Fibroblast of lung (primary cell): ENCODE data around the gene VAV2.

ENCODE experiments used
- EZH2 ChIP-seq: IDR thresholded peaks from 2 replicates; pipeline ENCODE4 v1.5.1; 2012; ENCODE audit warnings: low read length, control low read depth, mild to moderate bottlenecking; ENCODE audit errors: missing control alignments
- TF ChIP-seq, protein P1 (sequence below), 2 donors: IDR thresholded peaks in 1 of 2; conservative IDR thresholded peaks in 1 of 2; 1 replicate in 1 of 2; 2 replicates in 1 of 2; pipeline ENCODE4 v1.5.1; 2011 to 2012; ENCODE audit warnings: low read length in 2 of 2, control low read depth in 1 of 2, inconsistent platforms in 1 of 2, low read depth in 1 of 2, mild to moderate bottlenecking in 1 of 2

DNA sequence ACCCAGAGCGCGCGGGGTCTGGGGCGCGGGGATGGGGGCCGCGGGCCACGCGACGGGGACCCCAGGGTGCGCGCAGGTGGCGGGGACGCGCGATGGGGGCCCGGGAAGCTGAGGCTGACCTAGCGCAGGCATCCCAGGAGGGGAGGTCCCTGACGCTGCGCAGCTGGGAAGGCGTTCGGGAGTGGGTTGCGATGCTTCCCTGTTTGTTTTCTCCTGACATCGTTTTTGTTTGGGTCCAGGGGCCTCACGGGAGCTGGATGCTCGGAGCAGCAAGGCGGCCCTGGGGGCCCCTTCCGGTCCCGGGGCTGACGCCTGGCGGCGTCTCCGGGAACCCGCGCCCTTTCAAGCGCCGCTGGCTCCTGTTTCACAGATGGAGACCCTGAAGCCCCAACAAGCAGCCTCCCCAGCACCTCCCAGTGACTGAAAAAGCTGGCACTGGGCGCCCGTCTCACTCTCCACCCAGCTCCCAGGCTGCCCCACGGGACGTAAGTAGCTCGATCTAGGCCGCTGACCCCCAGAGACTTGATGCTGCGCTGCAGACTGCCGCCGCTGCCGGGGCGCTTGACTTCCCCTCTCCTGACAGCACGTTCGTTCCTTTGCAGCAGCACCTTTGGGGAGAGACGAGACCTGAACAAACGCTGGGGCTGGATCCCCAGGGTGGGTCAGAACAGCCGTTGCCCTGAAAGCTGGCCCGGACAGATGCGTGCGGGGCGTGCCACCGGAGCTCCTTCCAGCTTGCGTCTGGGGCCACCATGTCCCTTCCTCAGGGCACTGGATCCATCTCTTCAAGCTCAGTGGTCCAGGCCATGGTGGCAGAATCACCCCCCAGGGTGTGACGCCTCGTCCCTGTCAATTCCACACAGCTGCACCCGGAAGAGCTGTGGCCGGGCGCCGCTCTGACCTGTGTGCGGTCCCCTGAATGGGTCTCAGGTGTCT is 33.8 kb upstream of the VAV2 start:
- TF ChIP-seq, protein P1, sequence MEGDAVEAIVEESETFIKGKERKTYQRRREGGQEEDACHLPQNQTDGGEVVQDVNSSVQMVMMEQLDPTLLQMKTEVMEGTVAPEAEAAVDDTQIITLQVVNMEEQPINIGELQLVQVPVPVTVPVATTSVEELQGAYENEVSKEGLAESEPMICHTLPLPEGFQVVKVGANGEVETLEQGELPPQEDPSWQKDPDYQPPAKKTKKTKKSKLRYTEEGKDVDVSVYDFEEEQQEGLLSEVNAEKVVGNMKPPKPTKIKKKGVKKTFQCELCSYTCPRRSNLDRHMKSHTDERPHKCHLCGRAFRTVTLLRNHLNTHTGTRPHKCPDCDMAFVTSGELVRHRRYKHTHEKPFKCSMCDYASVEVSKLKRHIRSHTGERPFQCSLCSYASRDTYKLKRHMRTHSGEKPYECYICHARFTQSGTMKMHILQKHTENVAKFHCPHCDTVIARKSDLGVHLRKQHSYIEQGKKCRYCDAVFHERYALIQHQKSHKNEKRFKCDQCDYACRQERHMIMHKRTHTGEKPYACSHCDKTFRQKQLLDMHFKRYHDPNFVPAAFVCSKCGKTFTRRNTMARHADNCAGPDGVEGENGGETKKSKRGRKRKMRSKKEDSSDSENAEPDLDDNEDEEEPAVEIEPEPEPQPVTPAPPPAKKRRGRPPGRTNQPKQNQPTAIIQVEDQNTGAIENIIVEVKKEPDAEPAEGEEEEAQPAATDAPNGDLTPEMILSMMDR (conservative IDR thresholded peaks at IDR 0.05 in 1 of 2, IDR thresholded peaks at IDR 0.05 in 1 of 2; ENCODE audit: low read depth in 1 of 2, low read length in 2 of 2) = peak in 1 of 2 donors; percentile 21
- TF ChIP-seq EZH2 = no peak
